ENCODE measurements around the gene COL6A1. TPM values are rescaled to one million over a fixed set of nuclear protein-coding genes. Genes with fewer than 3 reads are reported as not detected.

Gene COL6A1
- total and polyA plus RNA-seq, 2 of the 4 experiments (the other 2 are of a cell fraction), result 173 to 1,578 TPM

DNA sequence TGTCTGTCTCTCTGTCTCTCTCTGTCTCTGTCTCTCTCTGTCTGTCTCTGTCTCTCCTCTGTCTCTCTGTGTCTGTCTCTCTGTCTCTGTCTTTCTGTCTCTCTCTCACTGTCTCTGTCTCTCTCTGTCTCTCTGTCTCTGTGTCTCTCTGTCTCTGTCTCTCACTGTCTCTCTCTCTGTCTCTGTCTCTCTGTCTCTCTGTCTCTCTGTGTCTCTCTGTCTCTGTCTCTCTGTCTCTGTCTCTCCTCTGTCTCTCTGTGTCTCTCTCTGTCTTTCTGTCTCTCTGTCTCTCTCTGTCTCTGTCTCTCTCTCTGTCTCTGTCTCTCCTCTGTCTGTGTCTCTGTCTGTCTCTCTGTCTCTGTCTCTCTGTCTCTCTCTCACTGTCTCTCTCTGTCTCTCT, 873 bp upstream of the COL6A1 start:
- Histone ChIP-seq H2BK5ac (ENCODE audit: low read depth, low read length, poor library complexity, severe bottlenecking) (peak overlapping the region; percentile 77), H4K20me1 (ENCODE audit: insufficient read depth, low read length) (peaks cover 41% of the 10 kb centered on the region), H3K4ac (ENCODE audit: low read depth, low read length) (peak overlapping the region; percentile 86; the same call in 1 of the 2 replicates), H3K9me1 (ENCODE audit: insufficient read depth, low read length) (peaks cover 6% of the 10 kb centered on the region), H3K18ac (ENCODE audit: low read depth, low read length) (peak overlapping the region; percentile 52; the same call in 1 of the 2 replicates), H2AK9ac (replicated peaks; ENCODE audit: low read depth, low read length, poor library complexity) (no peak overlapping the region), H2BK120ac (ENCODE audit: low read depth, low read length) (peak overlapping the region; percentile 64; the same call in 1 of the 2 replicates), H2AK5ac (ENCODE audit: low read depth, low read length) (peak overlapping the region; percentile 41), H3K4me2 (ENCODE audit: low read depth, low read length) (peak overlapping the region; percentile 80), H3K36me3 (ENCODE audit: control insufficient read depth, insufficient read depth, low read length) (peaks cover 31% of the 10 kb centered on the region), H2BK15ac (ENCODE audit: low read depth, low read length) (peak overlapping the region; percentile 30; the same call in 1 of the 3 replicates), H3K14ac (replicated peaks; ENCODE audit: low read depth, low read length) (peak overlapping the region; percentile 86), H3K79me1 (ENCODE audit: low read depth in 1 of 2, low read length in 2 of 2) (peaks cover 2 to 51% of the 10 kb centered on the region in 2 experiments; a peak in 2 of 4 replicates), H3K4me1 (ENCODE audit: control insufficient read depth, insufficient read depth, low read length) (peaks cover 24% of the 10 kb centered on the region), H4K5ac (ENCODE audit: low read depth, low read length) (0 out of 2 replicates have a peak overlapping the region, but pooled peaks have one; percentile 12), H3K27ac (ENCODE audit: insufficient read depth, low read length) (peak overlapping the region; percentile 73; the same call in 1 of the 2 replicates), H3K23ac (ENCODE audit: low read depth, low read length) (peak overlapping the region; percentile 77), H3K9me3 (ENCODE audit: control insufficient read depth, insufficient read depth, low read length) (no peaks in the 10 kb centered on the region), H3K4me3 (ENCODE audit: insufficient read depth, low read depth, low read length) (peak overlapping the region; percentile 49; the same call in 1 of the 2 replicates), H3K56ac (ENCODE audit: extremely low read depth, insufficient read depth, low read length) (peak overlapping the region; percentile 67), H3K9ac (ENCODE audit: low read depth, low read length) (peak overlapping the region; percentile 62), H4K91ac (ENCODE audit: insufficient read depth, low read depth, low read length) (peak overlapping the region; percentile 80), H2AFZ (replicated peaks; ENCODE audit: low read length, poor library complexity) (no peak overlapping the region), H3K27me3 (ENCODE audit: control insufficient read depth, insufficient read depth, low read length) (no peaks in the 10 kb centered on the region), H4K8ac (ENCODE audit: low read depth in 2 of 2, low read length in 2 of 2) (peak overlapping the region; percentile 0 to 68; a peak in 3 of 4 replicates), H2BK20ac (ENCODE audit: low read depth, low read length) (peak overlapping the region; percentile 44; the same call in 1 of the 2 replicates)
- in situ Hi-C loops (cut with MboI; ENCODE audit: low sequenced_read_pairs), result no loop called here
- ATAC-seq (ENCODE audit: low read depth) (no peak), DNase-seq (no peak)
- dilution Hi-C loops (cut with HindIII; ENCODE audit: low sequenced_read_pairs, unreplicated experiment), result no loop called here
- intact Hi-C loops (cut with micrococcal nuclease), result loop anchor here (2.0 kb wide), 1 partner anchor 76 kb away; no protein-coding TSS in a partner anchor
- ChIA-PET POLR2A (ENCODE audit: unreplicated experiment) (interaction anchor here (0.8 to 0.9 kb wide), 2 partner anchors 68 to 112 kb away, joined by 3 read pairs; no protein-coding TSS in a partner anchor), CTCF (interaction anchor here (1.0 kb wide), 1 partner anchor 70 kb away, joined by 3 read pairs; no protein-coding TSS in a partner anchor)
- TF ChIP-seq MAFK (IDR thresholded peaks at IDR 0.05; ENCODE audit: low read depth, low read length) (no peak), ELK1 (IDR thresholded peaks at IDR 0.05; ENCODE audit: borderline replicate concordance, low read depth, low read length) (no peak), RCOR1 (IDR thresholded peaks at IDR 0.05; ENCODE audit: insufficient replicate concordance, low read length) (no peak), CEBPB (IDR thresholded peaks at IDR 0.05; ENCODE audit: low read depth, low read length) (no peak), CHD1 (IDR thresholded peaks at IDR 0.05; ENCODE audit: low read depth, low read length) (no peak), USF2 (IDR thresholded peaks at IDR 0.05; ENCODE audit: low read depth, low read length) (no peak), RFX5 (IDR thresholded peaks at IDR 0.05; ENCODE audit: low read depth, low read length) (no peak), FOS (IDR thresholded peaks at IDR 0.05; ENCODE audit: low read depth, low read length) (no peak)
- no TSS peak for BruUV-seq (replicated peaks)

Data from IMR-90 (cell line).